Mesendoderm (in vitro differentiated cells): ENCODE results near the gene CFAP97D2.

Experiments used
- DNase-seq: peaks from one replicate; pipeline ENCODE4 v3.0.0; 2013
- H2AK5ac ChIP-seq: 2 replicates; pipeline ENCODE4 v1.6.1; 2013; ENCODE audit warnings: low read length, inconsistent platforms
- H2BK120ac ChIP-seq: 2 replicates; pipeline ENCODE4 v1.6.1; 2013; ENCODE audit warnings: low read depth, mild to moderate bottlenecking, low read length, moderate library complexity, mixed read lengths
- H2BK15ac ChIP-seq: replicated peaks from 2 replicates; pipeline ENCODE4 v1.6.1; 2013; ENCODE audit warnings: low read depth, mild to moderate bottlenecking, moderate library complexity
- H2BK5ac ChIP-seq: 2 replicates; pipeline ENCODE4 v1.6.1; 2013; ENCODE audit warnings: low read length, inconsistent platforms
- H3K18ac ChIP-seq: 2 replicates; pipeline ENCODE4 v1.6.1; 2013; ENCODE audit warnings: mild to moderate bottlenecking, low read length, mixed read lengths
- H3K23ac ChIP-seq: one replicate; pipeline ENCODE4 v1.6.1; 2013; ENCODE audit warnings: low read length
- H3K27ac ChIP-seq: 2 replicates; pipeline ENCODE4 v1.5.1; 2013; ENCODE audit warnings: low read depth, mild to moderate bottlenecking, inconsistent platforms, low read length, moderate library complexity
- H3K27me3 ChIP-seq: 2 replicates; pipeline ENCODE4 v1.6.1; 2013; ENCODE audit warnings: low read length, control low read depth, mild to moderate bottlenecking, inconsistent platforms; ENCODE audit not compliant: insufficient read depth, poor library complexity
- H3K36me3 ChIP-seq: 2 replicates; pipeline ENCODE4 v1.6.1; 2013; ENCODE audit warnings: low read length, inconsistent platforms; ENCODE audit not compliant: control insufficient read depth, insufficient read depth
- H3K4ac ChIP-seq: one replicate; pipeline ENCODE4 v1.6.1; 2013; ENCODE audit warnings: low read depth, mild to moderate bottlenecking, low read length, moderate library complexity
- H3K4me1 ChIP-seq: 2 replicates; pipeline ENCODE4 v1.6.1; 2013; ENCODE audit warnings: low read depth, low read length, inconsistent platforms; ENCODE audit not compliant: control insufficient read depth
- H3K4me2 ChIP-seq: 2 replicates; pipeline ENCODE4 v1.6.1; 2013; ENCODE audit warnings: low read length
- H3K4me3 ChIP-seq: 2 replicates; pipeline ENCODE4 v1.5.1; 2013; ENCODE audit warnings: mild to moderate bottlenecking, low read length
- H3K56ac ChIP-seq: one replicate; pipeline ENCODE4 v1.6.1; 2013; ENCODE audit warnings: low read length
- H3K79me1 ChIP-seq: 2 replicates; pipeline ENCODE4 v1.6.1; 2013; ENCODE audit warnings: low read length, inconsistent platforms
- H3K79me2 ChIP-seq: 2 replicates; pipeline ENCODE4 v1.6.1; 2013; ENCODE audit warnings: mild to moderate bottlenecking, low read length; ENCODE audit not compliant: control insufficient read depth, insufficient read depth
- H3K9ac ChIP-seq: 2 replicates; pipeline ENCODE4 v1.6.1; 2013; ENCODE audit warnings: low read length, inconsistent platforms
- H4K5ac ChIP-seq: one replicate; pipeline ENCODE4 v1.6.1; 2013; ENCODE audit warnings: low read length
- H4K8ac ChIP-seq: one replicate; pipeline ENCODE4 v1.6.1; 2013; ENCODE audit warnings: low read depth, mild to moderate bottlenecking, control low read depth, low read length, moderate library complexity
- WGBS: extraction: QIAGEN DNeasy Blood & Tissue Kit; methylation state at CpG from one replicate; pipeline ENCODE4 v1.1.7; 2013; ENCODE audit warnings: low lambda C conversion rate, missing lambda C conversion rate; ENCODE audit not compliant: insufficient coverage; ENCODE audit errors: extremely low coverage; 5-methylcytosine and 5-hydroxymethylcytosine counted together

CFAP97D2 gene

DNA sequence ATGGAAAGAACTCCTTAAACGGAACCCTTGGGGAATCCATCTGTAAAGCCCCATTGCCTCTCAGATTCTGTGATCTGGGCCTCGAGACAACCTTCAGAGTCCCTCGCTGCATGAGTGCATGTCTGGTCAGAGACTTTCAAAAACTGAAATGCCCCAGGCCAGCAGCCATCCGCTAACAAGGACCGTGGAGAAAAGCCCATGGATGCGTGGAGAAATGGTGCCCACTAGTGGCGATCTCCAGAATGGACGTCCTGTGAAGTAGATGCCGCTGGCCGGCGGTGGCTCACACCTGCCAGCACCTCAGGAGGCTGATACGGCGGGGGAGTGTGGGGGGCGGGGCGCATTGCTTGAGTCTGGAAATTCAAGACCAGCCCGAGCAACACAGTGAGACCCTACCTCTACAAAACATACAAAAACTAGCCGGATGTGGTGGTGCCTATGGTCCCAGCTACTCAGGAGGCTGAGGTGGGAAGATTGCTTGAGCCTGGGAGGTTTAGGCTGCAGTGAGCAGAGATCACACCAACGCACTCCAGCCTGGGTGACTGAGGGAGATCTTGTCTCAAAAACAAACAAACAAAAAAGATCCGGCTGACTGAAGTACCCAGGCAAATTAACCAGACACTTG, 47.8 kb downstream of the CFAP97D2 start:
- H3K4me1 ChIP-seq, result peaks cover 2% of the 10 kb centered on the region
- no peak overlapping the region for H4K5ac ChIP-seq
- H3K36me3 ChIP-seq, result no peaks in the 10 kb centered on the region
- H3K79me2 ChIP-seq, result no peaks in the 10 kb centered on the region
- no peaks in the 10 kb centered on the region for H3K27me3 ChIP-seq
- H3K18ac ChIP-seq, result no peak overlapping the region
- H2BK15ac ChIP-seq, result no peak overlapping the region
- no peak overlapping the region for H3K4me3 ChIP-seq
- H3K9ac ChIP-seq, result no peak overlapping the region
- no peak overlapping the region for H3K23ac ChIP-seq
- no peak overlapping the region for H2BK120ac ChIP-seq
- H3K4ac ChIP-seq, result no peak overlapping the region
- DNase-seq, result peak; percentile 94
- no peak overlapping the region for H2AK5ac ChIP-seq
- no peak overlapping the region for H3K4me2 ChIP-seq
- H3K79me1 ChIP-seq, result no peaks in the 10 kb centered on the region
- no peak overlapping the region for H3K56ac ChIP-seq
- H4K8ac ChIP-seq, result no peak overlapping the region
- no CpG with 5 or more reads among the region's 19 CpGs for WGBS
- H2BK5ac ChIP-seq, result no peak overlapping the region
- H3K27ac ChIP-seq, result no peak overlapping the region

DNA sequence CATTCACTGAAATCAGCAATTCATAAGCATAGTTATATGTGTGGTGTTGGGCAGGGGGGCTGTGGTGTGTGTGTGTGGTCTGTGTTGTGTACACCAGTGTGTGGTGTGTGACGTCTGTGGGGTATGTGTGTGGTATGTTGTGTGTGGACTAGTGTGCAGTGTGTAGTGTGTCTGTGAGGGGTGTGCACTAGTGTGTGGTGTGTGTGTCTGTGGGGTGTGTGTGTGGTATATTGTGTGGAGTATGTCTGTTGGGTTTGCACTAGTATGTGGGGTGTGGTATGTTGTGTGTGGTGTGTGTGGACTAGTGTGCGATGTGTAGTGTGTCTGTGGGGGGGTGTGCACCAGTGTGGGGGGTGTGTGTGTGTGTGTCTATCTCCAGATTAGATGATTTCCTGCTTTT, 48.5 kb downstream of the CFAP97D2 start:
- no peaks in the 10 kb centered on the region for H3K79me1 ChIP-seq
- peak overlapping the region; percentile 74 for H2BK5ac ChIP-seq
- H3K4me1 ChIP-seq, result peaks cover 2% of the 10 kb centered on the region
- H3K79me2 ChIP-seq, result no peaks in the 10 kb centered on the region
- H2AK5ac ChIP-seq, result peak overlapping the region; percentile 96
- no peak overlapping the region for H3K4me2 ChIP-seq
- no peak overlapping the region for H3K4ac ChIP-seq
- H4K5ac ChIP-seq, result no peak overlapping the region
- no peaks in the 10 kb centered on the region for H3K27me3 ChIP-seq
- no peak overlapping the region for H3K18ac ChIP-seq
- H3K9ac ChIP-seq, result peak overlapping the region; percentile 23
- no peaks in the 10 kb centered on the region for H3K36me3 ChIP-seq
- H2BK15ac ChIP-seq, result no peak overlapping the region
- H2BK120ac ChIP-seq, result no peak overlapping the region
- H3K4me3 ChIP-seq, result no peak overlapping the region
- H3K27ac ChIP-seq, result no peak overlapping the region
- H3K56ac ChIP-seq, result peak overlapping the region; percentile 65
- peak overlapping the region; percentile 80 for H3K23ac ChIP-seq
- WGBS, result no CpG with 5 or more reads among the region's 2 CpGs
- DNase-seq, result no peak
- no peak overlapping the region for H4K8ac ChIP-seq

DNA sequence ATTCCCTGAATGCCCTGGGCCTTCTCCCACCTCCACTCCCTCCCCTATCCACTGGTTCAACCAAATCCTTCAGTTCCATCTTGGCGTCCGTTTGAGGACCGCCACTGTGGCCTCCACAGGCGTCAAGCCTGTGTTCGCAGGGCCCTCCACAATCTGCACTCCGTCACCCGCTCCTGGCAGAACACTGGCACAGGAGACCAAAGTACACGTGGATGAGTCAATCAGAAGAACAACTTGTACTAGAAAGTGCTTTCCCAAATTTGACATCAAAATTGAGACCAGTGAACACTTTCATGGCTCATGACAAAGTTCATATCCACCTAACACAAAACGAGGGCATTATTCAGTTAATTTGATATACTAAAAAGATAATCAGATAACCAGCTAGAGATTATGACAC, 49.1 kb downstream of the CFAP97D2 start:
- DNase-seq, result no peak
- H4K5ac ChIP-seq, result no peak overlapping the region
- H2BK15ac ChIP-seq, result no peak overlapping the region
- no peak overlapping the region for H3K4me3 ChIP-seq
- H3K18ac ChIP-seq, result no peak overlapping the region
- WGBS, result no CpG with 5 or more reads among the region's 9 CpGs
- H3K4me1 ChIP-seq, result peaks cover 2% of the 10 kb centered on the region
- H4K8ac ChIP-seq, result no peak overlapping the region
- H3K4me2 ChIP-seq, result no peak overlapping the region
- H3K4ac ChIP-seq, result no peak overlapping the region
- H2BK120ac ChIP-seq, result no peak overlapping the region
- no peak overlapping the region for H2BK5ac ChIP-seq
- H3K56ac ChIP-seq, result no peak overlapping the region
- no peaks in the 10 kb centered on the region for H3K79me2 ChIP-seq
- no peak overlapping the region for H3K27ac ChIP-seq
- no peak overlapping the region for H2AK5ac ChIP-seq
- no peak overlapping the region for H3K23ac ChIP-seq
- H3K79me1 ChIP-seq, result no peaks in the 10 kb centered on the region
- H3K36me3 ChIP-seq, result no peaks in the 10 kb centered on the region
- no peak overlapping the region for H3K9ac ChIP-seq
- H3K27me3 ChIP-seq, result no peaks in the 10 kb centered on the region

DNA sequence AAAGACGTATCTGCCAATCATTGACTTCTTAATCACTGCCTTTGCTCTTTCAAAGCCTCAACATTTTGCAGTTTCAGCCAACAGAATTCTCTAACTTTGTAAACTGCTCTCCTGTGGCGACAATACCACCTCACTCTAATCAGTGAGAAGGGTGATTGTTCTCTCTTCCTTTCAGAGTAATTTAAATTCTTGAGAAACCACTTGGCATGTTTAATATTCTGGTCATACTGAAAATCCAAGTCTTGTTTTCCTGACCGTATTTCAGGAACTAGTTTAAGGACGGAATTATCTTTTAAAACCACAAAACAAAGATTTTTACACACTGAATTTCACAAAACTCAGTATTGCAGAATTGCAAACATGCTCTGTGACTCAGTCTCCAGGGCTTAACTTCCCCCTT, 50.4 kb downstream of the CFAP97D2 start:
- H3K4ac ChIP-seq, result no peak overlapping the region
- peak overlapping the region; percentile 44 for H3K27ac ChIP-seq
- H3K4me2 ChIP-seq, result no peak overlapping the region
- peak overlapping the region; percentile 2 for H3K56ac ChIP-seq
- no peaks in the 10 kb centered on the region for H3K79me2 ChIP-seq
- H2BK120ac ChIP-seq, result no peak overlapping the region
- no CpG with 5 or more reads among the region's 4 CpGs for WGBS
- H2BK5ac ChIP-seq, result no peak overlapping the region
- H2BK15ac ChIP-seq, result no peak overlapping the region
- H3K18ac ChIP-seq, result no peak overlapping the region
- no peaks in the 10 kb centered on the region for H3K79me1 ChIP-seq
- H3K23ac ChIP-seq, result no peak overlapping the region
- no peak overlapping the region for H3K4me3 ChIP-seq
- H3K36me3 ChIP-seq, result no peaks in the 10 kb centered on the region
- H4K8ac ChIP-seq, result no peak overlapping the region
- DNase-seq, result no peak
- no peak overlapping the region for H3K9ac ChIP-seq
- H3K27me3 ChIP-seq, result no peaks in the 10 kb centered on the region
- no peak overlapping the region for H4K5ac ChIP-seq
- H3K4me1 ChIP-seq, result peaks cover 2% of the 10 kb centered on the region
- no peak overlapping the region for H2AK5ac ChIP-seq

DNA sequence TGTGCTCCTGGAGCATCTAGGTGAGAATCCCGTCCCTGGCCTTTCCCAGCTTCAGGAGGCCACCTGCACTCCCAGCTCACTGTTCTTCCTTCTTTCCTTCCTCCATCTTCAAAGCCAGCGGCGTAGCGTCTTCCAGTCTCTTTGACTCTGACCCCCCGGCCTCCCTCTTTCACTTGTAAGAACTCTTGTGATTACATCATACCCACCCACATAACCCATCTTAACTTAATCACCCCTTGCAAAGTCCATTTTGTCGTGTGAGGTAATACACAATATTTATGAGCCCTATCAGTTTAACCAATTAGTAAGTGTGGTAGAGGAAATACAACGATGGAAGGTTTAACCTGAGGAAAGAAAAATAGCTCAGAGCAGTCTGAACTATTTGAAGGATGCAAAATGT, 51.1 kb downstream of the CFAP97D2 start:
- Histone ChIP-seq H3K27me3 (no peaks in the 10 kb centered on the region), H4K8ac (no peak overlapping the region), H2AK5ac (no peak overlapping the region), H3K18ac (no peak overlapping the region), H3K56ac (peak overlapping the region; percentile 2), H2BK15ac (no peak overlapping the region), H3K4me3 (no peak overlapping the region), H3K4ac (no peak overlapping the region), H3K36me3 (no peaks in the 10 kb centered on the region), H3K27ac (peak overlapping the region; percentile 44), H2BK5ac (no peak overlapping the region), H3K79me1 (no peaks in the 10 kb centered on the region), H3K9ac (no peak overlapping the region), H3K79me2 (peaks cover 2% of the 10 kb centered on the region), H2BK120ac (no peak overlapping the region), H3K4me2 (no peak overlapping the region), H3K4me1 (peaks cover 2% of the 10 kb centered on the region), H3K23ac (no peak overlapping the region), H4K5ac (no peak overlapping the region)
- peak; percentile 58 for DNase-seq
- WGBS, result no CpG with 5 or more reads among the region's 7 CpGs

DNA sequence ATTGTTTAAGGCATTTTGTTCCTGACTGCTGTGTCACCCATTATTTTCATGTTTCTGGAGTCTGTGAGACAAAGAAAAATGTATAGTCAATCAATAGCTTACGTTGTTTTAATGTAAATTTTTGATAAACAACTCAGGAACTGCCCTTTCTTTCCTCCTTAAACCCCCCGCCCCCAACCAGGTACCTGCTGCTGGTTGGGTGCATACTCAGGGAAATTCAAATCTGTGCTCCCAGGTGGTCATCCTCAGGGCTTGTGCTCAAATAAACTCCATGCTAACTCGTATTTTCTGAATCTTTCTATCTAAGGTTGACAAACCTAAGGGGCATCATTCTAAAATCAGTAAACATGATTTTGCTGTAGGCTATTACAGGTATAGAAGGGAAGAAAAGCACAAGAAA, 51.5 kb downstream of the CFAP97D2 start:
- H3K4me1 ChIP-seq, result peaks cover 2% of the 10 kb centered on the region
- no peak overlapping the region for H4K5ac ChIP-seq
- H3K56ac ChIP-seq, result no peak overlapping the region
- no peak overlapping the region for H3K27ac ChIP-seq
- H3K27me3 ChIP-seq, result no peaks in the 10 kb centered on the region
- no peaks in the 10 kb centered on the region for H3K79me1 ChIP-seq
- peaks cover 6% of the 10 kb centered on the region for H3K79me2 ChIP-seq
- H3K4me3 ChIP-seq, result no peak overlapping the region
- H2BK15ac ChIP-seq, result no peak overlapping the region
- H2BK5ac ChIP-seq, result no peak overlapping the region
- H4K8ac ChIP-seq, result no peak overlapping the region
- no CpG with 5 or more reads among the region's 3 CpGs for WGBS
- no peak overlapping the region for H3K23ac ChIP-seq
- DNase-seq, result no peak
- no peak overlapping the region for H2BK120ac ChIP-seq
- H3K9ac ChIP-seq, result no peak overlapping the region
- no peak overlapping the region for H3K4me2 ChIP-seq
- H3K36me3 ChIP-seq, result no peaks in the 10 kb centered on the region
- H3K4ac ChIP-seq, result no peak overlapping the region
- H2AK5ac ChIP-seq, result no peak overlapping the region
- H3K18ac ChIP-seq, result no peak overlapping the region
